NCI-H526 treated with DMSO at 0.1 percent for 48 hours (cell line): ENCODE measurements around the gene PARP12.
A peak's percentile ranks its signal among the peaks of the same experiment; 100 is the strongest.
"Not testable (repeated sequence)": the region's sequence is repeated elsewhere in the genome, so short reads cannot be mapped to it uniquely, and the experiment has no call there.

ENCODE experiments used
- DNase-seq: peaks from one replicate; lab custom pipeline; 2025; lab: John Stamatoyannopoulos, UW

Gene PARP12, protein sequence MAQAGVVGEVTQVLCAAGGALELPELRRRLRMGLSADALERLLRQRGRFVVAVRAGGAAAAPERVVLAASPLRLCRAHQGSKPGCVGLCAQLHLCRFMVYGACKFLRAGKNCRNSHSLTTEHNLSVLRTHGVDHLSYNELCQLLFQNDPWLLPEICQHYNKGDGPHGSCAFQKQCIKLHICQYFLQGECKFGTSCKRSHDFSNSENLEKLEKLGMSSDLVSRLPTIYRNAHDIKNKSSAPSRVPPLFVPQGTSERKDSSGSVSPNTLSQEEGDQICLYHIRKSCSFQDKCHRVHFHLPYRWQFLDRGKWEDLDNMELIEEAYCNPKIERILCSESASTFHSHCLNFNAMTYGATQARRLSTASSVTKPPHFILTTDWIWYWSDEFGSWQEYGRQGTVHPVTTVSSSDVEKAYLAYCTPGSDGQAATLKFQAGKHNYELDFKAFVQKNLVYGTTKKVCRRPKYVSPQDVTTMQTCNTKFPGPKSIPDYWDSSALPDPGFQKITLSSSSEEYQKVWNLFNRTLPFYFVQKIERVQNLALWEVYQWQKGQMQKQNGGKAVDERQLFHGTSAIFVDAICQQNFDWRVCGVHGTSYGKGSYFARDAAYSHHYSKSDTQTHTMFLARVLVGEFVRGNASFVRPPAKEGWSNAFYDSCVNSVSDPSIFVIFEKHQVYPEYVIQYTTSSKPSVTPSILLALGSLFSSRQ

DNA sequence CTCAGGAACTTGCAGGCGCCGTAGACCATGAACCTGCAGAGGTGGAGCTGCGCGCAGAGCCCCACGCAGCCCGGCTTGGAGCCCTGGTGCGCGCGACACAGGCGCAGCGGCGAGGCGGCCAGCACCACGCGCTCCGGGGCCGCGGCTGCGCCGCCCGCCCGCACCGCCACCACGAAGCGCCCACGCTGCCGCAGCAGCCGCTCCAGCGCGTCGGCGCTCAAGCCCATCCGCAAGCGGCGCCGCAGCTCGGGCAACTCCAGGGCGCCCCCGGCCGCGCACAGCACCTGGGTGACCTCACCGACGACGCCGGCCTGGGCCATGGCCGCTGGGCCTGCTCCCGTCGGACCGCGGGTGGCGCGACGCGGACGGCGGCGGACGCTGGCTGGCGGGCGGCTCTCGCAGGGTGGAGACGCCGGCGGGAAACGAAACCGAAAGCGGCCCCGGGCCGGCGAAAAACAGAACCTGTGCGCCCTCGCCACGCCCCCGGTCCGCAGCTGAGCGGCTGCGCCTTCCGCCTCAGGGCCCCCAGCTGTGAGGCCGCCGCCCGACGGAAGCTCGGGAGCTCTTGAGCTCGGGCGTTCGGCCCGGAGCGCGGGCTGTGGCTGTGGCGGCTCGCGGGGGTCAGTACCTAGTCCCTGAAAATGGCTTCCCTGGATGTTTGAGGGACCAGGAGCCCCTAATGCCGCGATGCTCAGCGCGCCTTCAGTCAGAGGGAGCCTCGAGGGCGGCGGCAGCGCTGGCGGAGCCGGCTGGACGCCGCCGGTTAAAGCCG, at the start of gene PARP12:
TSS of gene PARP12 (minus strand) at position 424 of the 772 bp plus-strand sequence. CDS start at position 320, 104 bp downstream.
- DNase-seq = peak; percentile 55

DNA sequence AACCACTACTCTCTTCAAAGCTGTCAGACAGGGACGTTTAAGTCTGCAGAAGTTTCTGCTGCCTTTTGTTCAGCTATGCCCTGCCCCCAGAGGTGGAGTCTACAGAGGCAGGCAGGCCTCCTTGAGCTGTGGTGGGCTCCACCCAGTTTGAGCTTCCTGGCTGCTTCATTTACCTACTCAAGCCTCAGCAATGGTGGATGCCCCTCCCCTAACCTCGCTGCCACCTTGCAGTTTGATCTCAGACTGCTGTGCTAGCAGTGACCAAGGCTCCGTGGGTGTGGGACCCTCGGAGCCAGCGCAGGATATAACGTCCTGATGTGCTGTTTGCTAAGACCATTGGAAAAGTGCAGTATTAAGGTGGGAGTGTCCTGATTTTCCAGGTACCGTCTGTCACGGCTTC, 46.0 kb upstream of the PARP12 start:
- not testable (repeated sequence) for DNase-seq

DNA sequence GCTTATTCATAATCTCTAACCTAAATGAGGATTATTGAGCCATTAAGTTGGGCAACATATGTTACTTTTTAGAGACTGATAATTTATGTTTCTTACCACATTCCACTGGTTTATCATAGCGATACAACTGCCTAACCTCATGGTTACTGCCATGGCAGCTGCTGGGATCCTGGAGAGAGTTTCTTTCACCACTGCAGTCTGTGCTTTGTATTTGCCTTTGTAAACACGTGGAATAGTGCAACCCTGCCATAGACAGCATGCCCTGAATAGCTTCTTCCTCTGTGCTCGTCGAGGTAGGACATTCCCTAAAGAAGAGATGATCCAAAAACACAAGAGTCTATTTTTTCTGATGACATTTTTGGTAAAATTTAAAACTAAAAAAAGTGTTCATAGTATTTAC, 33.7 kb upstream of the PARP12 start:
- DNase-seq = no peak

DNA sequence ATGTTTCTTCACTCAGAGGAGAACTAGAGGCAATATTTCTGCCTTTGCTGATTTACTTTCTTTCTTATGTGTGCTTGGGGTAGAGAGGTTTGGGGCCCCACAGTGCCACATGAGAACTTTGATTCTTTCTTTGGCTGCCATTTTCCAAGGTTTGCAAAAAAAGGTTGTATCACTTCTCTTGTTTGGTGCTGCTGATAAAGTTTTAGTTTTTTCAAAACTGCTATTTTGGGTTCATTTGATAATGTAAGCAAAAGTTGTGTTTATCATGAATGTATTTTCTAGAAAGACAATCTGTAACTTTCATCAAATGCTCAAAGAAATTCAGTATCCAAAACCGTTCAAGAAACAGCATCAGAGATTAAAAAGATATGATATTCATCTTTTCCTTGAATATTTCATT, 30.6 kb upstream of the PARP12 start:
- DNase-seq = no peak

DNA sequence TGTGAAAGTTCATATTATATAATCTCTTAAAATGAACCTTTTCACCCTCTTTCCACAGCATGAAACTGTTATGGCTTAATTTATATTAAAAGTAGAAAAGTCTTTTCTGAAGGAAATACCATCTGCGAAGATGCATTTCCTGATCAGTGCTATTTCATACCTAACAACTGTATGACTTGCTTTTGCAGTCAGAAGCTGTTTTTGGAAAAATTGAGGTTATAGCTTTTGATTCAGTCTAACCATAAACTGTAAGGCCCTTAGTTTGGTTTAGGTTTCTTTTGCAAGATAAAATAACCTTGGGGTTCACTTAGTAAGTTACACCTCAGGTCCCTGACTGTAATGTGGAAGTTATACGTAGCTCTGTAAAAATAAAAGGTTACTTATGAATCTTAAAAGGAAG, 22.7 kb upstream of the PARP12 start:
- DNase-seq = no peak

DNA sequence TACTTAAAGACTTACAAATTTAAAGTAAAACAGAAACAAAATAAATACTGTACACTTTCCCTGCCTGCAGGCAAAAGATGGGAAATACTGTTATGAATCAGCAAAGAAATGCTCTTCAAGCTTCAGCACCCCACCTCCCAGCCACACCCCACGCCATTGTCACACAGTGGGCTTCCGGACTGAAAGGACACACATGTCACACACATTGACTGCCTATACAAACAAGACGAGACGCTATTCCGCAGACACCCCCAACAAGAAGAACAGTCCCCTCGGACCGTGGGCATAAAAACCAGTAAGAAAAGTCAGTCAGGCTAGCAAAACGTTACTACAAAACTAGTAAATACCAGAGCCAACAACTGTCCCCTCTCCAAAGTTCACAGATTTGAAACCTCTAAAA, 22.2 kb upstream of the PARP12 start:
- no peak for DNase-seq

DNA sequence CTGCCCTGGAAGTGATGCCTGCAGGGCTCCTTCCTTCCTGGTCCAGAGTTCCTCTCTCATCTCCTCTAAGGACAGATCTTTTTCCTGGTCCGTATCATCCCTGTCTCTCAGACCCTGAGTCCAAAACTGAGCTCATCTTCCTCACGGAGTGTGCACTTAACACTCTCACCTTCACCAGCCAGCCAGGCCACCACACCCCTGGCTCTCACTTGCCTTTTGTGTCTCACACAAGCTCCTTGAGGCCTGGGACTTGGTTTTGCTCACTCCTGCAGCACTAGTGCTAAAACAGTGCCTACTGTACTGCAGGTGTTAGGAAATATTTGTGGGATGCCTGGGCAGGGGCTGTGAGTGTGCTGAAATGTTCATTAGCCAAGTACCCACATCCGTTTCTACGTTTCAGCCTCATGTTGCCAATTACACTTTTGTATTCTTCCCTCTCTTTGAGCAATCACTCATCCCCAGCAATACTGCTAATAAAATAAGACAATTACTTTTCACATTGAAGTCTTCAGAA, 21.4 kb upstream of the PARP12 start:
- no peak for DNase-seq

DNA sequence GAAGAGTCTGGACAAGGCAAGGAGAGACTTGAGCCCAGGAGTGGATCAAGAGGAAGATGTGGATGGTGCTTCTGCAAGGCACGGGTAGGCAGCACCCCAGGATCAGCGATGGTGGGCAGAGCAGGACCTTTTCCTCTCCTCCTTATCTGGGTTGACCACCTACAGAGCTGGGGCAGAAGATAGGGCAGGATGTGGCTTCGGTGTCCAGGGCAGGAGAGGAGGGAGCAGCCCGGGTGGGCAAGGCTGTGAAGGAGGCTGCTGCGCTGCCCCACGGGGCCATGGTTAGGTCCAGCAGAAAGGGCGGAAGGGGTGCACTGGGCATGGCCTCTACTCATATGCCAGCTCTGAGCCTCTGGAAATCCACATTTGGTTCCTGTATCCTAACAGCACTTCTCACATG, 20.0 kb upstream of the PARP12 start:
- no peak for DNase-seq

DNA sequence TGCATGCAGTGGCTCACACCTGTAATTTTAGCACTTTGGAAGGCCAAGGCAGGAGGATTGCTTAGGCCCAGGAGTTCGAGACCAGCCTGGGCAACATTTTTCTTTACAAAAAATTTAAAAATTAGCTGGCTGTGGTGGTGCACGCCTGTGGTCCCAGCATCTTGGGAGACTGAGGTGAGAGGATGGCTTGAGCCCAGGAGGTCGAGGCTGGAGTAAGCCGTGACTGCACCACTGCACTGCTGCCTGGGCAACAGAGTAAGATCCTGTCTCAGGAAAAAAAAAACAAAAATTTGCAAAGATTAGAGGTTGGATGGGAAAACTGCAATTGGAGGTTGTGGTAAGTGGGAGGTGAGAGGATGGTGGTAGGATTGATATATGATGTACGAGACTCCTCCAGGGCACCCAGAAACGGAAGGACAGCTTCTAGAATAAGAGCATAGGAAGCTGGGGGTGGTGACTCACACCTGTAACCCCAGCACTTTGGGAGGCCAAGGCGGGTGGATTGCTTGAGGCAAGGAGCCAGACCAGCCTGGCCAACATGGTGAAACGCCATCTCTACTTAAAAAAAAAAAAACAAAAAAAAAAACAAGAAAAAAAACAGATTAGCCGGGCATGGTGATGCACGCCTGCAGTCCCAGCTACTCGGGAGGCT, 19.1 kb upstream of the PARP12 start:
- no peak for DNase-seq

DNA sequence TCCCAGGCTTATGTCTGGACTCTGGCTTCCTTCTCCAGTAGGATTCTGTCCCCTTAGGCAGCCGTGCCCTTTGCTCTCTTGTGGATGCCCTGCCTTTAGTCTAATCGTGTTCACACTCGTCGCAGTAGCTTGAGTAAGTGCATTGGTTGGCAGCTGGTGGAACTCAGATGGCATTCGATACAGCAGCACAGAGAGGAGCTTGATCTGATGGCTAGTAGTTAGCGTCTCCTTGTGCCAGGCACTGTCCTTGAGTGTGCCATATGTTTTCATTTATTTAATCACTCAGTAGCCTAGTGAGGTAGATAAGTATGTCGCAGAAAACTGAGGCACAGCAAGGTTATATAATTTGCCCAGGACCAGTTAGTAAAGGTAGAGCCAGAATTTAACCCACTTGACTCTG, 18.2 kb upstream of the PARP12 start:
- DNase-seq = no peak

DNA sequence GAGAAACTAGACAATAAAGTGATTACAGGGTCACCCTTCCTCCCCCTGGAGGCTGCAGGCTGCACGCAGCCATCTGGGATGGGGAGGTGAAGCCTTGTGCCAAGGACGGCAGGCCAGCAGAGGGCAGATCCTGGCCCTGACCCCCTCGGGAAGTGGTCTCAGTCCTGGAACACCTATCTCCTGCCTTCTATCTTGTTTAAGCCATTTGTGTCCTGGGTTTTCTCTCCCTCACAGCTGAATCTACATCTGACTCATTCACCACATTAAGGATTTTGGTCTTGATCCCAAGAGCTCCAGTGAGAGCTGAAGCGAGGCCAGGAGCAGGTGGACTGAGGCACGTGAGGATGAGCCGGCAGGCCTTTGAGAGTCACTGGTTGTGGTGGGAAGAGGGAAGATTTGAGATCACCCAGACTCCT, 16.4 kb upstream of the PARP12 start:
- DNase-seq = no peak

DNA sequence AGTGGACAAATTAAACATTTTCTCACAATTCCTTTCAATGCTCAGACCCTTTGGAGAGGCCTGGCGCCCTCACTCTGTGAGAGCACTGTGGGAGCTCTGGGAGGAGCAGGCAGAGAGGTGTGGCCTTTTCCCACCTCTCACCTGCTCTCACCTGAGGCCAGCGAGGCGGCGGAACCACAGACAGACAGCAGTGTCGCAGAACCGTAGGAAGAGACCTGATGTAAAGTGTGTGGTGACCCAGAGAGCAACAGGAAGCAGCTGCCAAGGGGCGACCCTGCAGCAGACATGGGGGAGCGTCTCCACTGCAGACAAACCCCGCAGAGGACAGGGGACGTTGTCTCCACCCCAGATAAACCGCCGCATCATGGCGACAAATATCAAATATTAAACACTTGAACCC, 15.6 kb upstream of the PARP12 start:
- no peak for DNase-seq

DNA sequence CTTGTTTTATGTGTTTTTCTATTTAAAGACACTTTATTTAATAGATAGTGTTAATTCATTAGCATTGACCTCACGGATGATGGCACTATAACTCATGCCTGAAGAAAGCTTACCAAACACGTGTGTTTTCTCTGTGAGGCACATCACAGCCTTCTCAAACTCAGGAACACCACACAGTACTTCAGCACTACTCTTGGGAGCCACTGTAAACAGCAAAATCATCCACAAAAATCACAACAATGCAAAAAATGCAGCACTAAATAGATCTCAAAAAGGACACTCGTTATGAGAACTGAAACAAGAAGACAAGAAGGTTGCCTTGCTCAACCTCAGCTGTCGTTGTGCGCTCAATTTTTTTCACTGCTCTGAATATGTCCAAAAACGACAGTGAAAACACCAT, 12.0 kb upstream of the PARP12 start:
- DNase-seq = no peak

DNA sequence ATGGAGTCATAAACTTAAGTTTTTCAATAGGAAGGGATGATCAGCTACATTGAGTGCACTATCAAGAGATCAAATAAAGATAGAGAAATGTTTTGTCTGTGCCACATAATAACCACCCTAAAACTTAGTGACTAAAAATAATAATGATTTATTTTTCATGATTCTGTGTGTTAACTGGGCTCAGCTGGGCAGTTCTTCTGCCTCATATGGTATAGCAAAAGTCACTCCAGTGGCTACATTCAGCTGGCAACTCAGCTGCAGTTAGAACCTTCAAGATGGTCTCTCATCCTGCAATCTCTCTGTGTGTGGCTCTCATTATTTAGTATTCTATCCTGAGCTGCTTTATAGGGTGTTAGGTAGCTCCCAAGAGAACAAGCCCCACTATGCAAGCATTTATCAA, 7.8 kb upstream of the PARP12 start:
- no peak for DNase-seq

DNA sequence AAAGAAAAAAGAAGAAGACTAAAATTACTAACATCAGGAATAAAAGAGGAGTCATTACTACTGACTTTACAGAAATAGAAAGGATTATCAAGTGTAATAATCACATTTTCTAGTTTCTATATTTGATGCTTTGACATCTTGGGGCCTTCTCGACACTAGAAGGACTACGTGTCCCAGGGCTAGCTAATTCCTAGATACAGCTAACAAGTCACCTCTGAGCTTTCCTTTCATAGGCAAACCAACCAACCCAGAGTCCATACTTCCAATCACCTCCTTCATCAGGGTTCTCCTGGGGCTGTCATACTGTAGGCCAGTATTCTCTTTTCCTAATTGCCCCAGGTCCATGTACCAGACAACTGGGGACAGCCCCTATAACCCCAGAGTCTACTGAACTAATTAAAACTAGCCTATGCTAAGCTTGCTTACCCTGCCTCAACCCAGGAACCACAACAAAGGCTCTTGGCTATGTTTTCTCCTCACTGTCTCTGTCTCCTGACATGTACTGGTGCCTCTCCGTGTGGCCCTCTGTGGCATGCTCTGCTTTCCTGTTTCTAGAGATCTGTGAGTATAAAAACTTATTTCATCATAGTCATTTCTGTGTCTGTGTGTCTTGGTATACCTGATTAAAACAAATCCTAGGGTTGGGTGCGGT, 6.7 kb upstream of the PARP12 start:
- no peak for DNase-seq

DNA sequence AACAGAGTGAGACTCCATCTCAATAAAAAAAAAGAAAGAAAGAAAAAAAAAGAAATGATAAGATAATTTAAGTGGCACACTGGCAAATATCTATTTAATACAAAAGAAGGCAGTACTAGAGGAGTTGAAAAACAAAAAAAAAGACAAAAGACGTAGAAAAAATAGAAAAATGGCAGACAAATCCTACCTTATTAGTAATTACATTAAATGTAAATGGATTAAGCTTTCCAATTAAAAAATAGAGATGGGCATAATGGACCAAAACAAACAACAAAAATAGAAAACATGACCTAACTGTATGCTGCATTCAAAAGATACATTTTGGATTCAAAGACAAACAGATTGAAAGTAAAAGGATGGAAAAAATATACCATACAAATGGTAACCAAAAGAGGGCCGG, 5.3 kb upstream of the PARP12 start:
- DNase-seq = no peak

DNA sequence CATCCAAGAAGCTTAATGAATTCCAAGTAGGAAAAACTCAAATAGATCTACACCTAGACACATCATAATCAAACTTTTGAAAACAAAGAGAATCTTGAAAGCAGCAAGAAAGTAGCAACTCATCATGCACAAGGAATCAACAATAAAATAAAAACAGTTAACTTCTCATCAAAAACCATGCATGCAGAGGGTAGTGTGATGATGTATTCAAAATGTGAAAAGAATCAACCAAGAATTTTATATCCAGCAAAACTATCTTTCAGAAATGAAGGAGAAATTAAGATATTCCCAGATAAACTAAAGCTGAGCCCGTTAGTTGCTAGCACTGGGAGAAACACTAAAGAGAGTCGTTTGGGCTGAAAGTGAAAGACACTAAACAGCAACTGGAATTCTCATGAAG, 4.3 kb upstream of the PARP12 start:
- no peak for DNase-seq

DNA sequence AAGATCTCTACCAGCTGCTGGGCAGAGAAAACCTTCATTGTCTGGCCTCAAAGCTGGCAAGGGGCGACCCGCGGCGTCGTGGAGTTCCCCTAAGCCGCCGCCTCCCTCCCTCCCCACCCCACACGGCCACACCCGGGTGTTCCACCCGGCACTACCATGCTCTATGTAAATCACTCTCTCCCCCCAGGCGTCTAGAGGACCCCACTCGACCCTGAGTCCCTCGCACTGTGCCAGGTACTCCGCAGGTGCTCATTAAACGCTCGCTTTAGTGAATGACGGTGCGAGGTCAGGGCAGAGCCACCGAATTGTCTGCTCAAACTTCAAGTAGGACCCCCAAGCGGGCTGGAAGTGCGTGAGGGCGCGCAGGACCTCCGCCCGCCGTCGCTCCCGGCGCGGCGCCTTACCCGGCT, 628 bp downstream of the PARP12 start:
- DNase-seq = peak; percentile 51

DNA sequence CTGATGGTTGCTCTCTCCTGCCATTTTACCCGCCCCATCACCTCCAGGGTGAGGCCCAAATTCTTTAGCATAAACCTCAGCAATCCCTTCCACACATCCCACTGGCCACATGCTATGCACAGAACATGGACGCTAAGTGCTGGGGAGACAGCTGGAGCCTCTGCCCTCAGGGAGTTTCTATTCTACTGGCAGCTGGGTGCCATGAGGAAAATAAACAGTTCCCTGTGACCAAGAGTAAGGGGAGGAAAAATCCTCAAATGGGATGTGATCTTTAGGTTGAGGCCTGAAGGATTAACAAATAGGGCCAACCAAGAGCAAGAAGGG, 1.2 kb downstream of the PARP12 start:
- DNase-seq = no peak

DNA sequence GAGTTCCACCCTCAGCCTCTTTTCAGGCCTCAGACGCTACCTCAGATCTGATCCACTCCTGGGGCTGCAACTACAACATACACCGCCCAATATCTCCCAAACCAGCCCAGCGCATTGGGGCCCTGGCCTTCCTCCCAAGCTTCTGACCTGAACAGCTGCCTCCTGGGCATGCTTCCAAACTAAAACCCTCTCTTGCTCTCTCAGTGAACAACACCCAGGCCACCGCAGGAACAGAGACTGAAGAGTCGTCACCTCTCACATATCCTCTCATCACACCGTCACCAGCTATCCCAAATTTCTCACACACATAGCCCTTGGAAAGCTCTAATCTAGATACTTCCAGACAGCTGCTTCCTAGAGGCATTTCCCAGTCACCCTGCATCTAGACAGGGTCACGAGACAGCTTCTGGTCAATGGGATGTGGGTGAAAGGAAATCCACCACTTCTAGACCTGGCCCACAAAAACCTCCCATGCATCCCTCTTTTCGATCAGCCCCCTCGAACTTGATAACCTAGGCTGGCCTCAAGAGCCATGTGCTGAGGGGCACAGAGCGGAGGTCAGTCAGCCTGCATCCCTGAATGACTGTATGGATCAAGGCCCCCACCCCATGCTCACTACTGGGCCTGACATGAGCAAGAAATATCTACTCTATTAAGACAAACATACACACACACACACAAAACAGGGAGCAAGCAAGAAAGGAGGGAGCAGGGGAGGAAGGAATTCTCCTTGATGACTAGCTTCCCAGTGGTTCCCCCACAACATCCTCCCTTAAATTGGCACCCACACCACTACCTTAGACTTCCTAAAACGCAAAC, 1.8 kb downstream of the PARP12 start:
- no peak for DNase-seq

DNA sequence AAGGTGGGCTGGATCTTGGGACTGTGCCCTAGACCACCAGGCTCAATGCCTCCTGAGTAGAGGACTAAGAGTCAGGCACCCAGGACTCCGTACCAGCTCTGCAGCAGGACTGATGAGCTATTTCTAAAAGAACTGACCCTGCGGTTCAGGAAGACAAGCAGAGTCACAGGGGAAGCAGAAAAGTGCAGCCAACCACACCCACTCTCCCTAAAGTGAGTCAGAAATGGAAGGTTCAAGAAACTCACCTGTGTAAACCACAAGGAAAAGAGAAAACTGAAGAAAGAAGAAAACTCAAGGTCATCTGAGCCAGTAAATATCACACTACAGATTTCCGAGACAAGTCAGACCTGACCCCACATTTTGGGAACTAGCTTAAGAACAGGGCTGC, 2.5 kb downstream of the PARP12 start:
- DNase-seq = no peak
